ENCODE results near the gene HNRNPAB. TPM values are rescaled to one million over a fixed set of nuclear protein-coding genes. Genes with fewer than 3 reads are reported as not detected.
"Not testable (repeated sequence)": the region's sequence is repeated elsewhere in the genome, so short reads cannot be mapped to it uniquely, and the experiment has no call there.

The HNRNPAB gene
- total RNA-seq, 4 donors from 2014 or later: 57.0 to 113 (median 83.1) TPM

DNA sequence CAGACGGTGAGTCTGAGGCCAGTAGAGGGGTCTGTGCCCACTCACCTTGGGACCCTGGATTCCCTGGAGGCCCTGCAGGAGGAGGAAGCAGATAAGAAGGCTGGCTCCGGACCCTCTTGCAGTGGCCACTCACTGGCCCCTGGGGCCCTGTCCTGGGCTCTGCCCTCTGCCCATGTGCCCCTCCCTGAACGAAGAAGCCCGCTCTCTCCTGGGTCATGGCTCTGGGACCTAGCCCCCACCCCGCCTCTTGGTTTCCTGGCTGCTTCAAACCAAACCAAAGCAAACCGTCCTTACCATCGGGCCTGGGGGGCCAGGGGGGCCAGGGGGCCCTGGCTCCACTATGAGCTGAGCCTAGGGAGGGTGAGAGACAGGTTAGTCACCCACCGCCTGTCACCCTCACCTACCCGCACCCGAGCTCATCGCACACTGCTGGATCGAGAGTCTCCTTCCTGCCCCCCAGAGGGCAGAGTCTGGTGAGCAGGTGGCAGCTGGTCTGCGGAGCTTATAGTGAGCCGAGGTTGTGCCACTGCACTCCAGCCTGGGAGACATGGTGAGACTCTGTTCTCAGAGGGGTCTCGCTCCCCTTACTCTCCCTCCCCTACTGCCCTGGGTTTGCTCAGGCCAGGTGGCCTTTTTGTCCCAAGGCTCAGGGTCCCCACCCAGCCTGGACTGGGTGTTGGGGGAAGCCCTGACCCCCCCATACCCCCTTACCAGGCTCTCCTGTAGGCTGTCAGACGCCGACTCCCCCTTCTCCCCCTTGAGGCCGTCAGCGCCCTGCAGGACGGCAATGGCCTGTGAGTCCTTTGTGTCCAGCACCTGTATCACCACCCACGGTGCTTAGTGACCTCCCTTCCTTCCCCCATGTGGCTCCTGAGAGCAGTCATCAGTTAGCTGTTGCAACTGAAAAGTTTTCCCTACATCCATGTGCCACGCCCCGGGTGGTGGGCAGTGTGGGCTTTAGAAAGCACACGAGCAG, 43.4 kb downstream of the HNRNPAB start:
- no peak for TF ChIP-seq POLR2A (IDR thresholded peaks at IDR 0.05)
- TF ChIP-seq EP300 (IDR thresholded peaks at IDR 0.05): no peak
- TF ChIP-seq CTCF (IDR thresholded peaks at IDR 0.05): no peak
- no peak for TF ChIP-seq POLR2AphosphoS5 (IDR thresholded peaks at IDR 0.05)
- Histone ChIP-seq H3K27me3 (no peaks in the 10 kb centered on the region), H3K4me3 (no peak overlapping the region), H3K4me1 (peaks cover 11% of the 10 kb centered on the region), H3K27ac (no peak overlapping the region), H3K36me3 (no peaks in the 10 kb centered on the region), H3K9me3 (no peaks in the 10 kb centered on the region)
- WGBS: 76% methylated on average over 20 of the region's 24 CpGs
- no peak for DNase-seq (ENCODE audit: low spot score in 2 of 2)

DNA sequence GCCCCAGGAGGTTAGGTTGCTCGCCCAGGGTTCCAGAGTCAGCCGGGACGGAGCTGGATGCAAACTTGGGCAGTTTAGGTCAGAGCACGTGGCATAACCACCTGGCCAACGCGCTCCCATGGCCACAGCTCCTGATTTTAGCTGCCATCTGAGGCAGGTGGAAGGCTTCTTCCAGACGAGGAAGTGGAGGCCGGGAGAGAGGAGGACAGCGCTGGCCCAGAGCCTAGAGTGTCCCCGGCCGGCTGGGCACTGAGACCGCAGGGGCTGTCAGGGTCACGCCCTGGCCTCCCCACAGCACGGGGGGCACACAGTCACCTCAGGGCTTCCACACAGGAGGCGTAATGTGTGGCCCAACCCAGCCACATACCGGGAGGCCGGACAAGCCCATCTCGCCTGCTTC, 44.4 kb downstream of the HNRNPAB start:
- H3K36me3 ChIP-seq: no peaks in the 10 kb centered on the region
- H3K27ac ChIP-seq: no peak overlapping the region
- H3K9me3 ChIP-seq: no peaks in the 10 kb centered on the region
- WGBS: 87% methylated on average over 10 of the region's 18 CpGs
- TF ChIP-seq POLR2A (IDR thresholded peaks at IDR 0.05): no peak
- TF ChIP-seq EP300 (IDR thresholded peaks at IDR 0.05): no peak
- no peak for TF ChIP-seq POLR2AphosphoS5 (IDR thresholded peaks at IDR 0.05)
- TF ChIP-seq CTCF (IDR thresholded peaks at IDR 0.05): no peak
- no peaks in the 10 kb centered on the region for H3K27me3 ChIP-seq
- H3K4me3 ChIP-seq: no peak overlapping the region
- peaks cover 11% of the 10 kb centered on the region for H3K4me1 ChIP-seq
- no peak for DNase-seq (ENCODE audit: low spot score in 2 of 2)

- no peaks in the 10 kb centered on the region for H3K9me3 ChIP-seq
- TF ChIP-seq EP300 (IDR thresholded peaks at IDR 0.05): no peak
- no peak for TF ChIP-seq POLR2AphosphoS5 (IDR thresholded peaks at IDR 0.05)
- TF ChIP-seq CTCF (IDR thresholded peaks at IDR 0.05): no peak
- no peak for TF ChIP-seq POLR2A (IDR thresholded peaks at IDR 0.05)
- peaks cover 11% of the 10 kb centered on the region for H3K4me1 ChIP-seq
- no peak overlapping the region for H3K27ac ChIP-seq
- no peaks in the 10 kb centered on the region for H3K36me3 ChIP-seq
- no peak overlapping the region for H3K4me3 ChIP-seq
- no peaks in the 10 kb centered on the region for H3K27me3 ChIP-seq
- no peak for DNase-seq (ENCODE audit: low spot score in 2 of 2)
- 51% methylated on average over 8 of the region's 13 CpGs for WGBS
Observed at GRCh38 chr5:178249191-178249989, 45.1 kb downstream of the HNRNPAB start.

- H3K4me3 ChIP-seq: no peak overlapping the region
- WGBS: 70% methylated on average over 6 of the region's 6 CpGs
- DNase-seq (ENCODE audit: low spot score in 2 of 2): no peak
- no peak overlapping the region for H3K27ac ChIP-seq
- no peaks in the 10 kb centered on the region for H3K27me3 ChIP-seq
- no peaks in the 10 kb centered on the region for H3K9me3 ChIP-seq
- H3K4me1 ChIP-seq: peaks cover 11% of the 10 kb centered on the region
- H3K36me3 ChIP-seq: no peaks in the 10 kb centered on the region
- TF ChIP-seq CTCF (IDR thresholded peaks at IDR 0.05): no peak
Observed at GRCh38 chr5:178250263-178250662, 45.9 kb downstream of the HNRNPAB start.

GRCh38 chr5:178252258-178252657, 47.9 kb downstream of the HNRNPAB start:
- Histone ChIP-seq H3K27me3 (no peaks in the 10 kb centered on the region), H3K4me1 (peaks cover 11% of the 10 kb centered on the region), H3K27ac (no peak overlapping the region), H3K4me3 (no peak overlapping the region), H3K36me3 (no peaks in the 10 kb centered on the region), H3K9me3 (no peaks in the 10 kb centered on the region)
- TF ChIP-seq EP300 (IDR thresholded peaks at IDR 0.05) (no peak), CTCF (IDR thresholded peaks at IDR 0.05) (no peak), POLR2AphosphoS5 (IDR thresholded peaks at IDR 0.05) (no peak), POLR2A (IDR thresholded peaks at IDR 0.05) (no peak)
- 80% methylated on average over 8 of the region's 8 CpGs for WGBS
- no peak for DNase-seq (ENCODE audit: low spot score in 2 of 2)

GRCh38 chr5:178253632-178254031, 49.3 kb downstream of the HNRNPAB start:
- not testable (repeated sequence) for H3K27me3 ChIP-seq; H3K36me3 ChIP-seq; H3K27ac ChIP-seq; H3K4me3 ChIP-seq; DNase-seq (ENCODE audit: low spot score in 2 of 2); H3K9me3 ChIP-seq
- H3K4me1 ChIP-seq: peaks cover 11% of the 10 kb centered on the region
- 91% methylated on average over 18 of the region's 18 CpGs for WGBS
